Measurements from ENCODE around the gene PARVG.

The PARVG gene

DNA sequence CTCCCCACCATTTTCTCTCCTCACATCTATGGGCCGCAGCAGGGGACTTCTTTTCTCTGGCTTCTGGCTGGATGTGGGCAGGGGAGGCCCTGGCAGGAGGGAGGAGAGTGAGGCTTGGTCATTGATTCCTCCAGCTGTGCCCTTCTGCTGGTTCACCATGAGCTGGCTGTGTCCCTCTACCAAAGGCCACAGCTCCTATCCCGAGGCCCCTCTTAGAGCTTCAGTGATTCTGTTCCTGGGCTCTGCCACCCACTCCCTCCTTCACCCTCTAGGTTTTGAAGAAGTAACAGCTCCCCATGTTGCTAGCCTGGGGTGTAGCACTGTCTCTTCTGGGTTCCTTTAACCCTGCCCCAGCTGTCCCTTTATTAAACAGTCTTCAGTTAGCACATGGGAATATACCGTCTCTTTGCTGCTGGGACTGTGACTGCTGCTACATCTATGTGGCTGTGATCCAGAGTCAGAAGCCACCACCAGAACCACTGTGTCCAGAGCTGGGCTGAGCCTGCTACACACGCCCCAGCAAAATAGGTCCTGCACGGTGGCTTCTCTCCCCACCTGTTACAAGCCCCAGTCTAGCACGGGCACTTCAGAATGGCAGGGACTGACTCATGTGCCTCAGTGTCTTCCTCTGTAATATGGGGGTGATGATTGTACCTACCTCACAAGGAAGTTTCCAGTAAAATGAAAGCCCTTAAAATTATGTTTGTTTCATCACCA lies 578 bp upstream of the PARVG start:
- H3K4me3 ChIP-seq (ENCODE audit: low read length), result no peak overlapping the region
- TF ChIP-seq ZNF274 (IDR thresholded peaks at IDR 0.05; ENCODE audit: low read depth, low read length), result no peak

DNA sequence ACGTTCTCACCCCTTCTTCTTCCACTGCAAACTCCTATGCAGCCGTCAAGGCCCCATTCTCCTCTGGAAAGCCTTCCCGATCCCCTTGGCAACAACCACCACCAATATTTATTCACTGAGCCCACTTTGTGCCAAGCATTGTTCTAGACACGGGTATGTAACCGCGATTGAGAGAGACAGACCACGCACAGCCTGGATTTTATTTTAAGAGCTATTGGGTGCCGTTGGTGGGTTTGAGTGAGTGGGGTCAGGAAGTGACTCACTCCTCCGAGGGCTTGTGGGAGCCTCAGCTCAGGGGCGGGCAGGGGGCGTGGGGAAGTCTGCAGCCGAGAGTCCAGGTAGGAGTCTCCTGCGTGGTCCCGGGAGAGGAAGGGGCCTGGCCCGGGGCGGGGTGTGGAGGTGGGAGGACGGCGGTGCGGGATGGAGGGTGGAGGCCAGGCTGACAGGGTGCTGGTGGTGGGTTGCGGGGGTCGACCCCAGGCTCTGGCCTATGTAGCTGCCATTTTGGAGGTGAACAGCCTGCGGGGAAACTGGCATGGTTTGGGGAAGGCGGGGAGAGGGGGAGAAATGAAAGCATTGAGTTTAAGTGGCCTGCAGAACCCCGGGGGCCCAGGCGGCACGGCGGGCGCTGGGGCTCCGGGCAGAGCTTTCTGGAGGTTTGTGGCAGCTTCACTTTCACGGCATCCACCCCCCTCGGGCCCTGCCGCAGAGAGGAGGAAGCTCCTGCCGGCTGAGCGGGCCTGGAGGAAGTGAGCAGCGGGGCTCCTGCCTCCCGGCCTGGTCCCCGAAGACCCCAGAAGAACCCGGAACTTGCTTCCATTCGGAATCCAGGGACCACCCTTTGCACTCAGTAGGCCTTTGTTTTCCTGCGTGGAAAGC lies 547 bp downstream of the PARVG start:
- no peak for TF ChIP-seq ZNF274 (IDR thresholded peaks at IDR 0.05; ENCODE audit: low read depth, low read length)
- H3K4me3 ChIP-seq (ENCODE audit: low read length), result peak overlapping the region; percentile 73; the same call in 1 of the 2 replicates

DNA sequence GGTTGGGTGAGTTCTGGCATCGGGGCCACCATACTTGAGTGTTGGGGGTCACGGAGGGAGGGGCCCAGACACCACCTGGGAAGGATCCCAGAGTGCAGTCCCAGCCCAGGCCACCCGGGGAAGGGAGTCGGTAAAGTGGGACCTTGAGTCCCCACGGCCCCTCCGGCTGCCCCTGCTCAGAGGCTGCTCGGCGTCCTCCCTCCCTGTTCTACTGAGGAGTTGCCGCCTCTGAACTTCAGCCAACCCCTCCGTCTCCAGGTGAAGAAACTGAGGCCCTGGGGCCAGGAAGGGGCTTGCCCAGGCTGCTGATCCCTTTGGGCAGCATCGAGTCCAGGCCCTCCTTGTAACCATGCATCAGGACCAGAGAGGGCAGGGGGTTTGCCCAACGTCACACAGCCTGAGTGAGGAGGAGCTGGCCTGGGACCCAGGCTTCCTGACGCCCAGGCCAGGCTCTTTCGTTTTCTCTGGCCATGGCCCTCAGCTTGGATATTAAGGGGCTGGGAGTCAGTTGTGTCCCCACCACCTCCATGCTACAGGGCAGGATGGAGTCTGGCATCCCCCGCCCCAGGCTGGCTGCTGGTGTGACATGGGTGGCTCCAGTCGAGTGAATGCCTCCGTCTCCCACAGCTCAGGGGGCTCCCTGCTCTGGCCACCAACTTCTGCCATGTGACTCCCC lies 1.3 kb downstream of the PARVG start:
- peak overlapping the region; percentile 73; the same call in 1 of the 2 replicates for H3K4me3 ChIP-seq (ENCODE audit: low read length)
- TF ChIP-seq ZNF274 (IDR thresholded peaks at IDR 0.05; ENCODE audit: low read depth, low read length), result no peak

DNA sequence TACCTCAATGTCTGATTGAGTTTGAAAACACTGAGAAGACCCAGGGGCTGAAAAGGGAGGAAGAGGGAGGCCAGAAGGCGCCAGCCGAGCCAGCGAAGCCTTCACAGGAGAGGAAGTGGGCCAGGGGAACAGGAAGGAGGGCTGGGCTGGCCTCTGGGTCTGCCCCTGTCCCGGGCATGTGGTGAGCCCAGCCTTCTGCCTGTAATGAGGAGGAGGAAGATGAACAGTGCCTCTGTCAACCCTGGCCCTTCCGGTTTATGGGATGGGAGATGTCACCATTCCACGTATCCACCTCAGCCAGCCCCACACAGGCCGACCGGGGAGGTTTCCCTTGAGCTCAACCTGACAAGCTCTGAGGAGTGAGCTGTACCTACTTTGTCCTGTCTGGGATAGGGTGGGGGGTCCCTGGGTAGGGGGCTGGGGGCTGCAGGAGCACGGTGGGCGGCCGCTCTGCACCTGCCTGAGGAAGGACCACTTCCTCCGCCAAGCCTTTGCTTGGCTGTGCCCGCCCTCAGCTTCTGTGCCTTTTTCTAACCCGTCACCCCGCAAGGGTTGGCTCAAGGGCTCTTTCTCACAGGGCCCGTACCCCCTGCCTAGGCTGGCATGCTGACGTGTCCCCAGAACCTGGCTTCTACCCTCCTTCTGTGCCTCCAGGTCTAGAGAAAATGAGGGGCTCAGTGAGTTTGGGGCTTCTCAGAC lies 2.0 kb downstream of the PARVG start:
- no peak for TF ChIP-seq ZNF274 (IDR thresholded peaks at IDR 0.05; ENCODE audit: low read depth, low read length)
- peak overlapping the region; percentile 73; the same call in 1 of the 2 replicates for H3K4me3 ChIP-seq (ENCODE audit: low read length)

DNA sequence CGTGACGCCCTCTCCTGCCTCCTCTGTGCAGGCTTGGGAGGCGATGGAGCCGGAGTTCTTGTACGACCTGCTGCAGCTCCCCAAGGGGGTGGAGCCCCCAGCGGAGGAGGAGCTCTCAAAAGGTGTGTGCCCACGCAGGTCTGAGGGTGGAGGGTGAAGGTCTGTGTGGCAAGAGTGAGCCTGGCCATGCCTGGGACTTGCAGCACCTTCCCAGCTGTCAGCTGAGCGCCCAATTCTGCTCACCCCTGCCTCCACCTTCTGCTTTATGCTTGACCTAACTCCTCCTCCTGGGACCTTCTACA lies 2.5 kb downstream of the PARVG start:
- peak overlapping the region; percentile 73; the same call in 1 of the 2 replicates for H3K4me3 ChIP-seq (ENCODE audit: low read length)
- no peak for TF ChIP-seq ZNF274 (IDR thresholded peaks at IDR 0.05; ENCODE audit: low read depth, low read length)

DNA sequence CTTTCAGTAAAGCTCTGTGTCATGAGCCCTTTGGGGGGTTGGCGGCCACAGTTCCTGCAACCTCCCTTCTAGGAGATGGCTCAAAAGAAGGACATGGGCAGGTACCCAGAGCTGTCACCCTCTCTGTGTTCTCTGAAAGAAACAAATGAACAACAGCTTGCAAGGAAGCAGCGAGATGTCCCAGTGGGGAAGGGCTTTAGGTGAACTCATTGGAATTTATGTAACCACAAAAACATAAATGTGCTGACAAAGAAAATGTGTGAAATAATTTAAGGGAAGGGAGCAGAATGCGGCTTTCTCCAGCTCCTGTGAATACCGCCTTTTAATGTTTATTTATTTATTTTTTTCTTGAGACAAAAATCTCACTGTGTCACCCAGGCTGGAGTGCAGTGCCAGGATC lies 3.3 kb downstream of the PARVG start:
- TF ChIP-seq ZNF274 (IDR thresholded peaks at IDR 0.05; ENCODE audit: low read depth, low read length), result no peak
- H3K4me3 ChIP-seq (ENCODE audit: low read length), result no peak overlapping the region

DNA sequence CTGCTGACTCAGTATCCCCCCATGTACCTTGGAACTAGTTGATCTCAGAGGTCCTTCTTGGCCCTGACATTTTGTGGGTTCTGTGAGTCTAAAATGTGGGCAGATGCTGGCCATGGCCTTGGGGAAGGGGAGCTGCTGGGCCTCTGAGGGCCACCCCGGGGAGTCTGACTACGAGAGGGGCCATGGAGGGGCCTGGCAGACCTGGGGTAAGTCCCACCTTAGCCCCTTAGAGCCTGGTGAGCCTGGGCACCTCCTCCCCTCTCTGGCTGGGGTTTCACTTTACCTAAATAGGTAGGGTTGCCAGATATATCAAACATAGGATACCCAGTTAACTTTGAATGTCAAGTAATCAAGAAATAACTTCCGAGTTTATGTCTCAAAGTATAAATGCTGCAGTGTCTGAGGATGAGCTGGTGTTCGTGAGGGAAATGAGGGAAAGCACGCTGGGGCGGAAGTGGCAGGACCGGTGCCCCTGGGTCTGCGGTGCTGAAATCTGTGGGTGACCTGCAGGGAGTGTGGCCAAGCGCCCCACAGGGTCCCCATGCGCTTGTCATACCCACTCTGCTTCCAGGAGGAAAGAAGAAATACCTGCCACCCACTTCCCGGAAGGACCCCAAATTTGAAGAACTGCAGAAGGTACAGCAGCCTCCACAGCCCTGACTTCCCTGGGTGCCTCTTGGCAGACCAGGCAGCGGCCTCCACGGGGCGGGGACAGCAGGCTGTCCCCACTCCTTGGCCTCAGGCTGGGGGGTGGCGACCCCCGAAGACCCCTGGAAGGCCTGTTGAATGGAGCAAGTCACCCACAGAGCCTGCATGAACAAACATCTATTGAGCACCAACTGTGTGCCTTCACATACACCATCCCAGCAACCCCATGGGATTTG lies 4.8 kb downstream of the PARVG start:
- no peak for TF ChIP-seq ZNF274 (IDR thresholded peaks at IDR 0.05; ENCODE audit: low read depth, low read length)
- no peak overlapping the region for H3K4me3 ChIP-seq (ENCODE audit: low read length)

DNA sequence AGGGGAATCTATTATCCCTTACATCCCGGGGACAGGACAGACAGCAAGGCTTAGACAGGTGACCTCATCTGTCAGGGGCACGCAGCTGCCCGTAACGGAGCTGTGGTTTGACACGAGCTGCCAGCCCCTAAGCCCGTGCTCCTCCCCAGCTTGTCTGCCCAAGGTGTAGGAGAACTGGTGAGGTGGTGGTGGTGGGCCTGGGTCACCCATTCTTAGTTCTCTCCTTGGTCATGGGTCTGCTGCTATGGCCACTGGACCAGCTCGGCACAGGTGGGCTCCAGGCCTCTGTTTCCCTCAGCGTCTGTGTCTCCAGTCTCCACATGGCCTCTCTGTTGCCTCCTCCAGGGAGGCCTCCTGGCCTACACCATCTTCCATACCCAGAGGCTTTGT lies 5.4 kb downstream of the PARVG start:
- TF ChIP-seq ZNF274 (IDR thresholded peaks at IDR 0.05; ENCODE audit: low read depth, low read length), result no peak
- no peak overlapping the region for H3K4me3 ChIP-seq (ENCODE audit: low read length)

DNA sequence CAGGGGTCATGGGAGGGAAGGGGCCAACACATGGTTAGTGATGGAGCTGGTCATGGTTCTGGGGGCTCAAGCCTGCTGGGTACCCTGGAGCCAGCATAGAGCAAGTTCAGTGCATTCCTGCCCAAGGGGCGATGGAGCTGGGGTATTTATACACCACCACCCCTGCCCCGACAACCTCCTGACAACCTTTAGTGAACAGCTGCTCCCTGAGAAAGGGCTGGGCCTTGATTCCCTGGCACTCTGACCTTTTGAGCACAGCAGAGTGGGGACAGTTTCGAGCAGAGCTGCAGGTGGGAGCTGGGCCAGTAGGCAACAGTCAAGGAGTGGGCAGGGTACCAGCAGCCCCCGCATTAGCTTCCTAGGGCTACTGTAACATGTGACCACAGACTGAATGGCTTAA lies 6.0 kb downstream of the PARVG start:
- H3K4me3 ChIP-seq (ENCODE audit: low read length), result no peak overlapping the region
- TF ChIP-seq ZNF274 (IDR thresholded peaks at IDR 0.05; ENCODE audit: low read depth, low read length), result no peak

DNA sequence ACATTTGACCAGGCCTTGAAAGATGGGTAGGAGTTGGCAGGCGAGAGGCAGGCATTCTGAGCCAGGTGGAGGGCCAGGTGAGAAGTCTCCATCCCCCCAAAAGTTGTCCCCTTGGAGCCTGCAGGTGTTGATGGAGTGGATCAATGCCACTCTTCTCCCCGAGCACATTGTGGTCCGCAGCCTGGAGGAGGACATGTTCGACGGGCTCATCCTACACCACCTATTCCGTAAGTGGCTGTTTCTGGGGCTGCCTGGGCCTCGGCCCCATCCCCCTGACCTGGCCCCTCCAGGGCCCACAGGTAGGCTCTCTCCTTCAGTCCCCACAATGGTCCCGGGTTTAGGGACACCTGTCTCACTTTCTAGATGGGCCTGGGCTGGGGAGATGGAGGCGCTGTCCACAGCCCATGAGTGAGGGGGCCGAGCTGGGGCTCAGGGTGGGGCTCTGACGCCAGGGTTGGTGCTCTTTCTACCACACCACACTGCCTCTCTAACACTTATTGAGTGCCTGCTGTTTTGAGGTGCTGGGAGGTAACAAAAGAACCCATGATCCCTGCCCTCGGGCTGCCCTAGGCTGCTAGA lies 7.0 kb downstream of the PARVG start:
- no peak for TF ChIP-seq ZNF274 (IDR thresholded peaks at IDR 0.05; ENCODE audit: low read depth, low read length)
- no peak overlapping the region for H3K4me3 ChIP-seq (ENCODE audit: low read length)

DNA sequence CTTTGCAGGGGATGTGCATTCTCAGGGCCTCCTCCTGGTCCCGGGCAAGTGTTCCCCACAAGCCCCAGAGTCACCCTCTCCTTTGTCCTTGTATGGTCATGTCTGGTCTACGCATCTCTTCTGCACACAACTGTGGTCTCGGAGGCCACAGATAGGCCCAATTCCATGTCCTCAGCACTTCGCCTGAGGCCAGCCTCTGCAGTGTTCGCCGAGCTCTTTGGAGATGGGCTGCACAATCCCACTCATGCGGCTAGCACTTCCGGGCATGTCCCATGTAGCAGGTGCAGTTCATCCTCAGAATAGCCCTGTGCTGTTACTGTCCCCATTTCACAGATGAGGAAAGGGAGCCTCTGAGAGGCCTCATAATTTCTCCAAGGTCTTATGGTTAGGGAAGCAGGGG lies 7.6 kb downstream of the PARVG start:
- TF ChIP-seq ZNF274 (IDR thresholded peaks at IDR 0.05; ENCODE audit: low read depth, low read length), result no peak
- no peak overlapping the region for H3K4me3 ChIP-seq (ENCODE audit: low read length)

DNA sequence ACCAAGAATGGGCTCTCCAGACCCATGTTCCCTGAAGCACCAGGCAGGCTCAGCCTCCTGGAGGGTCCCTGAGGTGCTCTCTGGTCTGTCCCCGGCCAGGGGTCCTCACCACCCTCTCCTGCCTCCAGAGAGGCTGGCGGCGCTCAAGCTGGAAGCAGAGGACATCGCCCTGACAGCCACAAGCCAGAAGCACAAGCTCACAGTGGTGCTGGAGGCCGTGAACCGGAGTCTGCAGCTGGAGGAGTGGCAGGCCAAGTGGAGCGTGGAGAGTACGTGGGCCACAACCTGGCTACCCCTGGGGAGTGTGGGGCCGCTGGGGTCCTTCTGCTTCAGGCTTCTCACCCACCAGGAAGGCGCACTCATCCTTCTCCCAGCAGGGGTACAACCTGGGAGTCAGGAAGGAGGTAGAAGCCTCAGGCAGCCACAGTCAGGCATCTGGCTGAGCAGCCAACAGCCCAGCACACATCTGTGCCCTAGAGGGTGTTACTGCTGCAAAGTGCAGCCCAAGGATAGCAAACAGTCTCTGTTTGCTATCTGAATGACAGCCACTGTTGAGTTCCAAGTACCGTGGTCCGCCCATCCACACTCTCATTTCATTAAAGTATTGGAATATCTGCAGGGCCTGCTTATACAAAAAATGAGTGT lies 8.4 kb downstream of the PARVG start:
- no peak overlapping the region for H3K4me3 ChIP-seq (ENCODE audit: low read length)
- TF ChIP-seq ZNF274 (IDR thresholded peaks at IDR 0.05; ENCODE audit: low read depth, low read length), result no peak
